Stomach smooth muscle (tissue), 2 donors: Measurements from ENCODE around the gene FARS2.
"Not testable (repeated sequence)": the region's sequence is repeated elsewhere in the genome, so short reads cannot be mapped to it uniquely, and the experiment has no call there.

Source experiments
- H3K27ac ChIP-seq: one replicate; pipeline ENCODE4 v1.7.0; 2013; ENCODE audit warnings: mild to moderate bottlenecking, low read length, inconsistent platforms
- H3K27me3 ChIP-seq, 2 donors: one replicate each; pipeline ENCODE4 v1.7.0; 2013; ENCODE audit warnings: low read length in 2 of 2; ENCODE audit not compliant: insufficient read depth in 2 of 2, control insufficient read depth in 1 of 2
- H3K36me3 ChIP-seq, 2 donors: one replicate each; pipeline ENCODE4 v1.7.0; 2013; ENCODE audit warnings: low read length in 2 of 2; ENCODE audit not compliant: control insufficient read depth in 2 of 2, insufficient read depth in 2 of 2
- H3K4me1 ChIP-seq: one replicate; pipeline ENCODE4 v1.7.0; 2013; ENCODE audit warnings: low read length; ENCODE audit not compliant: control insufficient read depth, insufficient read depth
- H3K4me3 ChIP-seq, 2 donors: one replicate each; pipeline ENCODE4 v1.7.0; 2013; ENCODE audit warnings: low read length in 2 of 2
- H3K9ac ChIP-seq, 2 donors: one replicate each; pipeline ENCODE4 v1.7.0; 2013; ENCODE audit warnings: low read length in 2 of 2, mild to moderate bottlenecking in 1 of 2
- H3K9me3 ChIP-seq, 2 donors: one replicate each; pipeline ENCODE4 v1.7.0; 2013; ENCODE audit warnings: low read length in 2 of 2; ENCODE audit not compliant: control insufficient read depth in 2 of 2
- donor health status: healthy.
- donor health status: Pancreatic carcinoma.

FARS2 gene

GRCh38 chr6:5699064-5699463 lies 437.8 kb downstream of the FARS2 start:
- H3K36me3 ChIP-seq, H3K9ac ChIP-seq, H3K27ac ChIP-seq, H3K4me3 ChIP-seq, H3K9me3 ChIP-seq, H3K27me3 ChIP-seq, H3K4me1 ChIP-seq: not testable (repeated sequence)

GRCh38 chr6:5701174-5701573 lies 439.9 kb downstream of the FARS2 start:
- Histone ChIP-seq H3K4me1 (no peaks in the 10 kb centered on the region), H3K4me3 (no peak overlapping the region), H3K27me3 (no peaks in the 10 kb centered on the region), H3K36me3 (no peaks in the 10 kb centered on the region), H3K27ac (no peak overlapping the region), H3K9ac (no peak overlapping the region), H3K9me3 (no peaks in the 10 kb centered on the region)

- no peaks in the 10 kb centered on the region for H3K4me1 ChIP-seq
- H3K4me3 ChIP-seq = no peak overlapping the region
- H3K9me3 ChIP-seq = no peaks in the 10 kb centered on the region
- no peaks in the 10 kb centered on the region for H3K27me3 ChIP-seq
- no peak overlapping the region for H3K9ac ChIP-seq
- H3K36me3 ChIP-seq = no peaks in the 10 kb centered on the region
- H3K27ac ChIP-seq = no peak overlapping the region
Observed at GRCh38 chr6:5704708-5705107, 443.4 kb downstream of the FARS2 start.

GRCh38 chr6:5705252-5705651 lies 443.9 kb downstream of the FARS2 start:
- no peak overlapping the region for H3K4me3 ChIP-seq
- H3K4me1 ChIP-seq = no peaks in the 10 kb centered on the region
- no peak overlapping the region for H3K27ac ChIP-seq
- H3K9ac ChIP-seq = no peak overlapping the region
- no peaks in the 10 kb centered on the region for H3K9me3 ChIP-seq
- H3K36me3 ChIP-seq = no peaks in the 10 kb centered on the region
- no peaks in the 10 kb centered on the region for H3K27me3 ChIP-seq

- H3K27me3 ChIP-seq = no peaks in the 10 kb centered on the region
- no peak overlapping the region for H3K9ac ChIP-seq
- H3K27ac ChIP-seq = no peak overlapping the region
Observed at GRCh38 chr6:5706124-5707033, 445.1 kb downstream of the FARS2 start.

GRCh38 chr6:5707281-5708045 lies 446.1 kb downstream of the FARS2 start:
- H3K4me1 ChIP-seq = no peaks in the 10 kb centered on the region
- H3K9me3 ChIP-seq = no peaks in the 10 kb centered on the region
- no peaks in the 10 kb centered on the region for H3K27me3 ChIP-seq
- no peaks in the 10 kb centered on the region for H3K36me3 ChIP-seq
- H3K9ac ChIP-seq = no peak overlapping the region
- H3K27ac ChIP-seq = no peak overlapping the region
- H3K4me3 ChIP-seq = no peak overlapping the region

More at GRCh38 chr6:5706124-5707033, 445.1 kb downstream of the FARS2 start:
- no peaks in the 10 kb centered on the region for H3K9me3 ChIP-seq
- no peaks in the 10 kb centered on the region for H3K36me3 ChIP-seq
- H3K4me3 ChIP-seq = no peak overlapping the region
- no peaks in the 10 kb centered on the region for H3K4me1 ChIP-seq

GRCh38 chr6:5710516-5710915 lies 449.2 kb downstream of the FARS2 start:
- H3K4me3 ChIP-seq = no peak overlapping the region

GRCh38 chr6:5710936-5711335 lies 449.6 kb downstream of the FARS2 start:
- H3K36me3 ChIP-seq = no peaks in the 10 kb centered on the region
- H3K9me3 ChIP-seq = no peaks in the 10 kb centered on the region
- no peaks in the 10 kb centered on the region for H3K4me1 ChIP-seq
- no peak overlapping the region for H3K27ac ChIP-seq
- H3K9ac ChIP-seq = no peak overlapping the region
- no peak overlapping the region for H3K4me3 ChIP-seq
- H3K27me3 ChIP-seq = no peaks in the 10 kb centered on the region

More at GRCh38 chr6:5710516-5710915, 449.2 kb downstream of the FARS2 start:
- no peaks in the 10 kb centered on the region for H3K27me3 ChIP-seq
- H3K27ac ChIP-seq = no peak overlapping the region
- no peaks in the 10 kb centered on the region for H3K36me3 ChIP-seq
- H3K9ac ChIP-seq = no peak overlapping the region
- H3K9me3 ChIP-seq = no peaks in the 10 kb centered on the region
- no peaks in the 10 kb centered on the region for H3K4me1 ChIP-seq

- Histone ChIP-seq H3K27me3 (no peaks in the 10 kb centered on the region), H3K27ac (no peak overlapping the region), H3K4me3 (no peak overlapping the region), H3K9me3 (peaks cover 4% of the 10 kb centered on the region in 2 donors), H3K9ac (no peak overlapping the region), H3K36me3 (no peaks in the 10 kb centered on the region), H3K4me1 (no peaks in the 10 kb centered on the region)
Observed at GRCh38 chr6:5712349-5713215, 451.3 kb downstream of the FARS2 start.

GRCh38 chr6:5713519-5713918 lies 452.2 kb downstream of the FARS2 start:
- Histone ChIP-seq H3K9me3 (peaks cover 4% of the 10 kb centered on the region in 2 donors), H3K9ac (no peak overlapping the region), H3K36me3 (no peaks in the 10 kb centered on the region), H3K27ac (no peak overlapping the region), H3K4me1 (no peaks in the 10 kb centered on the region), H3K27me3 (no peaks in the 10 kb centered on the region), H3K4me3 (no peak overlapping the region)
